Renal pelvis (tissue), 4 donors: ENCODE results near the gene MGLL. TPM values are rescaled to one million over a fixed set of nuclear protein-coding genes. Genes with fewer than 3 reads are reported as not detected.

ENCODE experiments used
- DNase-seq: peaks from one replicate; pipeline ENCODE4 v3.0.0-alpha.2; 2013
- polyA plus RNA-seq, 3 donors: library from polyadenylated mRNA; unstranded; fragments of 120-200 nt; gene quantifications; one replicate each; pipeline ENCODE4 v1.2.1, GENCODE V29; 2013; ENCODE audit not compliant: insufficient read length in 3 of 3

The MGLL gene
- polyA plus RNA-seq, 3 donors = 23.7 to 29.9 (median 25.2) TPM

DNA sequence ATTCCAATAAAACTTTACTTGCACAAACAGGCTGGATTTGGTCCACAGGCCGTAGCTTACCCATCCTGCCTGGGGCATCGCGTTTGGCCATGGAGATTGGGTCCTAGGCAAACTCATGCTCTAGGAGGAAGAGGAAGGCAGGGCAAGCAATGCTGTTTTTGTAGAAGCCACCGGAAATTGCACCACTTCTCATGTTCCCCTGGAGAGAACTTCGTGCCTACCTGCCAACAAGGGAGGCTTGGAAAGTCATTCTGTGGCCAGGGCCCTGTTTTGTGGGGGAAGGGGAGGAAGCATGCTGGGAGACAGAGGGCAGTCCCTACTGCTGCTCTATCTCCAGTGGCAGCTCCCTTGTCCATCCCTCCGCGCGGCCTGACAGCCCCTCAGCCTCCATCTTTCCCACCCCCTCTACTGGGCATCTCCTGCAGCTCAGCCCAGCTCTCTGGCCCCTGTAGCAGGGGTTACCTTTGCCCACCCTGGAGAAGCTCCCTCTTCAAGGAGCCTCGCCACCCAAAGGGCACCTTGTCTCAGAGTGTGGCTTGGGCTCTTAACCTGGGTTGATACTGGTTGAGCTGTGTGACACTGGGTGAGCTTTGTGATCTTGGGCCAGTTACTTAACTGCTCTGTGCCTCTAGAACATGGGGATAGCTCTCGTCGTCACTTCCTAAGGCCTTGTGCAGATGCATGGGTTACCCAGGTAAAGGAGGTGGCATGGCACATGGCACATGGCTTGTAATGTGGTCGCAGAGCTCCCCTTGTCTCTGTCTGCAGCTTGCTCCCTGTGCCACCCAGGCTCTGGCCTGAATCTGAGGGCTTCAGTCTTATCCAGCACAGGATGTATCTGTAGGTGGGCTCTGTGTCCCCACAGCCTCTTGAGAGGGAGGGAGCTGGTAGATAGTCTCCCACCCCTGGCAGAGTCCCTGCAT lies 143.4 kb downstream of the MGLL start:
- no peak for DNase-seq

GRCh38 chr3:127678315-127678599 lies 144.1 kb downstream of the MGLL start:
- no peak for DNase-seq

DNA sequence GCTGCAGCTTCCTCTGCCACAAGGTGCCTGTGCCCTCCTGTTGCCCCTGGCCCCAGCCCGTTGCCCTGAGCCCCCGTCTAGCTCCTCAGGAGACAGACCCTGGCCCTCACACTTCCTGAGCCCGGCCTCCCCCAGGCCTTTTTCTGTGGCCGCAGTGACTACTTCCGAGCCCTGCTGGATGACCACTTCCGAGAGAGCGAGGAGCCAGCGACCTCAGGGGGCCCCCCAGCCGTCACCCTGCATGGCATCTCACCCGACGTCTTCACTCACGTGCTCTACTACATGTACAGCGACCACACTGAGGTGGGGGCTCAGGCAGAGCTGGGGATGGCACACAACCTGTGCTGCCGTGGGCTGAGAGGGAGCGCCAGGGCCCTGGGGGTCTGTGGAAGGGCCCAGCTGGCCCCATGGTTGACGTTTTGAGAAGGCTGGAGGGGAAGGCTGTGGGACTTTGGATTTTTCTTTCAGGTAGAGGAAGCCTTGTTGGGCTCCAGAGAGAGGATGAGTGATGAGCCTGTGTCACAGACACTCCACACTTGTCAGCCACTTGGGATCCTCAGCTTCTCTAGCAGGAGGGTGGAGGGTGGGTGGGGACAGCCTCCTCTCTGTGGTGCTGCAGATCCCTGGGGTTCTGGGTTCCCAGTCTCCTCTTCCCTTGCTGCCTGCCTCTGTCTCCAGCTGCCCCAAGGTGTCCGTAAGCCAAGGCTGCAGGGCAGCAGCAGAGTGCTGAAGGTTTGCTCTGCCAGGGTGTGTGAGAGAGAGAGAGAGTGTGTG lies 144.6 kb downstream of the MGLL start:
- DNase-seq = no peak

DNA sequence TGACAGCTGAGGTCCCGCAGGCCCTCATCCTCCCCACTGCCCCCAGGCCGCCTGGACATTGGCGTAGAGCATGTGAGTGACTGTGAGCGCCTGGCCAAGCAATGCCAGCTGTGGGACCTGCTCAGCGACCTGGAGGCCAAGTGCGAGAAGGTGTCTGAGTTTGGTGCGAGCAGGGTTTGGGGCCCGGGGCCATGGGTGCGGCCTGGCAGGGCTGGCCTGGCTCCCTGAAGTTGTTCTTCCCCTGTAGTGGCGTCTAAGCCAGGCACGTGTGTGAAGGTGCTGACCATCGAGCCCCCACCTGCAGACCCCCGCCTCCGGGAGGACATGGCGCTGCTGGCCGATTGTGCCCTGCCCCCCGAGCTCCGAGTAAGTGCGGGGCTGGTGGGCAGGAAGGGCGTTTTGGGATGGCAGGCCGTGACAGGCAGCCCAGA lies 145.4 kb downstream of the MGLL start:
- DNase-seq = no peak

DNA sequence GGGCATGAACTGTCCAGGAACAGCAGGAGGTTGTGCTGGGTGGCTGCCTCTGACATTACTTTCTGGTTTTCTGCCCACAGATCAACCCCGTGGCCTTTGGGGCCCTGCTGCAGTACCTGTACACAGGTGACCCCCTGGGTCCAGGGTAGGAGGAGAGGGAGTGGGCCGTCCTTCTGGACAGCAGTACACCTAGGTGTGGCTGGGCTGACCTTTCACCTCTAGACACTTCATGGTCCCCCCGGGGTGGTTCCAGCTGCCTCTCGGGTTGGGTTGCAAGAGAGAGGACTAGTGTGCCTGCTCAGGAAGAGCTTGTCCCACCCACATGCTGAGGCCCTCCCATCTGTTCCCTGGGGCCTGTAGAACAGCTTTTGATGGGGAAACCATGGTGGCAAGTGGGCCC lies 145.9 kb downstream of the MGLL start:
- no peak for DNase-seq

DNA sequence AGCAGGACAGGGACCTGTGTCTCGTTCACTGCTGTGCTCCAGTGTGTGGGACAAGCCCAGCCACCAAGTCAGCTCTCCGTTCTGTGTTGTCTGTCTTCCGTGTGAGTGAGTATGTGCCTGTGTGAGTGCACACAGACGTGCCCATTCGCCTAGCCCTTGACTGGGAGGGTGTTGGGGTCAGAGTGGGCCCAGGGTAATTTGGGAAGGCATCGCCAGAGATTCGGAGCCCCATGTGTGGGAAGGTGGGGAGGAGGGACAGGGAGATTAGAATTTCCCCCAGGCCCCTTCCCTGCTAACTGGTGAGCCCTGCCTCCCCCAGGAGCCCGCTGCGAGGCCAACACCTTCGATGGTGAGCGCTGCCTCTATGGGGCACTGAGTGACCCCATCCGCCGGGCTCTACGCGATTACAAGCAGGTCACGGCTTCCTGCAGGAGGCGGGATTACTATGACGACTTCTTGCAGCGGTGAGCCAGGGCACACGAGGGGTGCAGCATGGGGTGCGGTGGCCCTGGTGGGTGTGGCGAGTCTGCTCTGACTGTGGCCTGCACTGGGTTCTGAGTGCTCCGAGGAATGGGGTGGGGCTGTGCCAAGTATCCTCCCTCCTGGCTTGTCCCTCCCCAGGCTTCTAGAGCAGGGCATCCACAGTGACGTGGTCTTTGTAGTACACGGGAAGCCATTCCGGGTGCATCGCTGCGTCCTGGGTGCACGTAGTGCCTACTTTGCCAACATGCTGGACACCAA lies 146.5 kb downstream of the MGLL start:
- DNase-seq = no peak

DNA sequence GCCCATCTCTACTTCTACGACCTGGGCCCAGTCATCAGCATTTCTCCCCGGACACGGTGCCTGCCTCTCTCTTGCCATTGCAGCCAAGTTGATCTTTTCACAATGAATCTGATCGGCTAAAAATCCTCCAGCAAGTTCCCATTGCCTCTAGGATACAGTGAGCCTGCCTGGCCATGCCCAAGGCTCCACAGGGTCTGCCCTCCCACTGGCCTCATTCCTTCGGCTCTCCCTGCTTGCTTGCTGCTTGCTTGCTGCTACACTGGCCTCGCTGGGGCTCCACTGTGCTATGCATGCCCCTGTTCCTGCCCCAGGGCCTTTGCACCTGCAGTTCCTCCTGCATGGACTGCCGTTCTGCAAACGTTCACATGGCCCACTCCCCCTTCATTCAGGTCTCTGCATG lies 147.5 kb downstream of the MGLL start:
- no peak for DNase-seq

DNA sequence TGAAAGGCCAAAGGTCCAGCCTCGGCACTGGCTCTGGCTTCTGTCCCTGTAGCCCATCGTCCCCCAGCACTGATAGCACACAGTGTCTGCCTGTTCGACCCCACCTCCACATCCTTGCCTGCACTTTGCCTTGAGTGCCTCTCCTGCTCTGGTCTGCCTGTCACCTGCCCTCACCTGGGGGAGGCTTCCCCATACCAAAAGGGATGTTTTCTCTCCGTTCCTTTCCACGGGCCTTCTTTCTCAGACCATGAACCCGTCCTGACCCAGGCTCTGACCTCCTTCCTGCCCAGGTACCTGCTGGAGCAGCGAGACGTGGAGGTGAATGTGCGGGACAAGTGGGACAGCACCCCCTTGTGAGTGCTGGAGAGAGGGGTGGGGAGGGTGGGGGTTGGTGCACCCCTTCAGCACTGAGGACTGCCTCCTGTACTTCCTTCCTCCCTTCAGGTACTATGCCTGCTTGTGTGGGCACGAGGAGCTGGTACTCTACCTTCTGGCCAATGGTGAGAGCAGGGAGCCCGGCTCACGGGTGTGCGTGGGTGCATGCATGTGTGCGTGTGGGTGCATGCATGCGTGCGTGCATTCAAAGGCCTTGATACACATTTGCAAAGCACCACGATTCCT lies 148.1 kb downstream of the MGLL start:
- no peak for DNase-seq

DNA sequence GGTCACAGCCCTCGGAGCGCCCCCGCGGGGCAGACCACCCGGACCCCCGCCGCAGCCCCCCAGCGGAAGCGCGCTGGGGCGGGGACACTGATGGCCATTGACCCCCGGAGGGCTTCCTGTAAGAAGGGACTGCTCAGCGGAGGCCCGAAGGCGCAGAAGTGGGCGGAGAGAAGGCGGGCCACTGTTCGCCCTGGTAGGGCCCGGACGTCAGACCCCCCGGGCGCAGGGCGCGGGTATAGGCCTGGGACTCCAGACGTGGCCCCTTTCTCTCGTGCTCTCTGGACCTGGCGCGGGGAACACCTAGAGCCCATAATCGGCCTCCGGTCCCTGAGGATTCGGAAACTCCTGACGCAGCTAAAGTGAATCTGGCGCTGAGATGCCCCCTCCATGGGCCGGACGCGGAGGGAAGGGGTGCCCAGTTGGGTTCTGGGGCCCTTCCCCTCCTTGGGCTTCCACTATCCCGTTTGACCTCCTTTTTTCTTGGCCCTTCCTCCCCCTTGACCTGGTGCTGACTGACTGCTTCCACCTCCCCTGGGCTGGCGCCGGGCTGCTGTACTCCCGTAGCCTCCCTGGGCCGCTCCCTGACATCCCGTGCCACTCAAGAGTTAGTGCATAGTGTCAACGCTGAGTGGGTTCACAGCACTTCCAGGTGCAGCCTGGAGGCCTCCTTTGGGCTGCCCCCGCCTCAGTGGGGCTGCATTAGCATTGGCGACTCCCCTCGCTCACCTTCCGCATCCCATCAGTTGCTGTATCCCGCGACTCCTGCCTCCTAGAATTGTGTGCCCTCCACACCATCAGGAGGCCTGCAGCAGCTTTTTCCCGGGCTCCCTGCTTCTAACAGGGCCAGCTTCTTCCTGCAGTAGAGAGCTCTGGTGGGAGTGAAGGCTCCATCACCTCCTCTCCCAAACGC lies 148.9 kb downstream of the MGLL start:
- DNase-seq = no peak

DNA sequence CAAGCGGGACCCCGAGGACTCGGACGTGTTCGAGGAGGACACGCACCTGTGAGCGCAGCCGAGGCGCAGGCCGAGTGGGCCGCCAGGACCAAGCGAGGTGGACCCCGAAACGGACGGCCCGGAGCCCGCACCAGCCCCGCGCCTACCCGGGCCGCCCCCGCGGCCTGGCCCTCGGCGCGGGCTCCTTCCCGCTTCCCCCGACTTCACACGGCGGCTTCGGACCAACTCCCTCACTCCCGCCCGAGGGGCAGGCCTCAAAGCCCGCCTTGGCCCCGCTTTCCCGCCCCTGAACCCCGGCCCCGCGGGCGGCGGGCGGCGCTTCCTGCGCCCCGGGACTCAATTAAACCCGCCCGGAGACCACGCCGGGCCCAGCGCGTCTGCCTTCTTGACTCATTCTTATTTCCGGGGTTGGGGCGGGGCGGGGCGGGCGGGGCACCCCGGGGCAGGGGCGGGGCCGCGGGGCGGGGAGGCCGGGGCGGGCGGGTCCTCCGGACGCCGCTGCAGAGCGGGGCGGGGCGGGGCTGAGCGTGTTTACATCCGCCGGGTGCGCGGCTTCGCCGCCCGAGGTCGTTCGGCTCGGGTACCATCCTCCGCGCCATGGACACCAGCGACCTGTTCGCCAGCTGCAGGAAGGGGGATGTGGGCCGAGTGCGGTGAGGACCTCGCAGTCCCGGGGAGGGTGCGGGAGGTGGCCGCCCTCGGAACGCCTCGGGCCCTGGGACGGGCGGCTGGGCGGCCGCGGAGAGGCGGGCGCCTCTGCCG lies 149.7 kb downstream of the MGLL start, which contains the start of gene ABTB1:
Gene ABTB1 (plus strand): TSS at position 524 of the 762 bp plus-strand sequence. CDS start 74 bp downstream, at position 598.
- peak; percentile 75 for DNase-seq

DNA sequence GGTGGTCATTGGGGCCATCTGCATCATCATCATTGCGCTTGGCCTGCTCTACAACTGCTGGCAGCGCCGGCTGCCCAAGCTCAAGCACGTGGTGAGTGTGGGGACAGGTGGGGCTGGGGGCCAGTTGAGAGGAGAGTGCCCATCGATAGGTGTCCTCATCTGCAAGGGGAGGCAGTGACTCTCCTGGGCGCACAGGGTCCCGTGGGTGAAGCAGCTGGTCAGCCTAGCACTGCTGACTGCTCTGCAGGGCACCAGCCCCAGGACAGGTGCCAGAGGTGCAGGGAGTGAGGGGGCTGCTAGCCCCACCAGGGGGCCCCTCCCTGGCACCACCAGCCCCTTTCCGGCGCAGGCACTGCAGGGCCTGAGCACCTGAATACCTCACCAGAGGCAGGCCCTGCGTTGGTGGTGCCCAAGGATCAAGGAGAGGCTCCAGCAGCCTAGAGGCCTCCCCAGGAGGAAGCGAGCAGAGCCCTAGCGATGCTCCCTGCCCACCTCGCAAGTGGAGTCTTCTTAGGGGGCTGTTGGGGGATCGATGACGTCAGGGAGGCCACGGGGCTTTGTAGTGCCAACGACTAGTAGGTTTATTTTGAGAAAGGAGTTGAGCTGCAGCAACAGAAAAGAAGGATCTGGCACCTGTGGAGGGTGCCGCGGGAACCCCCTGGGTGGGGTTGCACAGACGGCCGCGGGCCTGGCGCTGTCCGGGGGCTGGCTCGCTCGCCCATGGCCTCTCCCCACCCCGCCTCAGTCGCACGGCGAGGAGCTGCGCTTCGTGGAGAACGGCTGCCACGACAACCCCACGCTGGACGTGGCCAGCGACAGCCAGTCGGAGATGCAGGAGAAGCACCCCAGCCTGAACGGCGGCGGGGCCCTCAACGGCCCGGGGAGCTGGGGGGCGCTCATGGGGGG lies 150.5 kb downstream of the MGLL start:
- no peak for DNase-seq

DNA sequence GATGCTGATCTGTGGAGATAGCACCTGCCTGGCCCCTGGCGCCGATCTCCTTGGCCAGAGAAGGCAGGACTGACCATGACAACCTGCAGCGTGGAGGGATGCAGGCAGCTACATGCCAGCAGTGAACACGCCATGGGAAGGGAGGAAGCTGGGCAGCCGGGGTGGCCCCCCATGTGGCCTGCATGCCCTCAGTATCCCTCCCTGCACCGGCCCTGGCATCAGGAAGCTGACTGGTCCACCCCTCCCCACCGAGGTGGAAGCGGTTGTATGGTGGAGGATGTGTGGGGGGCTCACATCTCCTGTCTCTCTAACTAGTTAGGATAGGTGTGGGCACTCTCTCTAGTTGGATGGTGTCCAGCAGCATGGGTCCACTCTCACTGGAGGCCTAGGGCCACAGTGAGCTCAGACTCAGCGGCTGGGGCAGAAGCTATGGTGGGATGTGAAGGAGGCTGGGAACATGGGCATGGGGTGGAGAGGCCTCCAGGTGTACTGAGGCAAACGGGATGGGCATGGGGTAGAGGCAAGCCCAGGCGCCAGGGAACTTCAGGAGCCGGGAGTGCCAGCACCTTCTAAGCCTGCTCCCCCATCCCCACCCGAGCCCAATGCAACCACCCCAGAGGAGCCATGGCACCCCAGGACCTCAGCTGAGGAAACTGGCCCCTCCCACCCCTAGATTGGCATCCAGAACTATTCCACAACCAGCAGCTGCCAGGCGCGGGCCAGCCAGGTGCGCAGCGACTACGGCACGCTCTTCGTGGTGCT lies 151.4 kb downstream of the MGLL start:
- no peak for DNase-seq

DNA sequence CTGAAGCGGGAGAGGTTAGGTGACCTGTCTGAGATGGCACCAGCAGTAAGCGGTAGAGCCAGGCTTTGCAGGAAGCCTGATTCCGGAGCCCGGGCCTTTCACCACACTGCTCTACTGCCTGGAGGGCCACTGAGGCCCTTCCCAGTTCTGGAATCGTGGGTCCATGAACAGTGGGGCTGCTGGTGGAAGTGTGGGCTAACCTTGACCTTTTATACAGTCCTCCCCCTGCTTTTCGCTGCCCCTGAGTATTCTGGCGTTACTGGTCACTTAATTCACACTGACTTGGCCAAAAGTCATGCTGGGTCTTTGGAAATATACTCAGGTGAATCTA lies 152.1 kb downstream of the MGLL start:
- no peak for DNase-seq

- DNase-seq = no peak
Measured at GRCh38 chr3:127669541-127670228, 152.6 kb downstream of the MGLL start.

DNA sequence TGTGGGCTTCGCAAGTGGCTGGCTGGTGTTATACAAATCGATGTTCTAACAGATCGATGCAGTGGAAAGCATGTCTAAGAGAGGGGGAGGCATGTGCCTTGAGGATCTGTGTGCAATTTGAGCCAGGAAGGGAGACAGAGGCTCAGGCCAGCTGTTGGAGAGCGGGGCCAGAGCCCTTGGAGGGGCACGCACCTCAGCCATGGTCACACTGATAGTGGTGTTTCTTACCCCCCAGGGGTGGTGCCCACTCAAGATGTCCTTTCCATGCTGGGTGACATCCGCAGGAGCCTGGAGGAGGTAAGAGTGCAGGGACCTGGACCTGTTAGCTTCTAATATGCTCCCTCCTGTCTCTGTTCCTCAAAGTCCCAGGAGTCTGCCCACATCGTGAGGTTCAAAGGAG lies 153.4 kb downstream of the MGLL start:
- DNase-seq = no peak

DNA sequence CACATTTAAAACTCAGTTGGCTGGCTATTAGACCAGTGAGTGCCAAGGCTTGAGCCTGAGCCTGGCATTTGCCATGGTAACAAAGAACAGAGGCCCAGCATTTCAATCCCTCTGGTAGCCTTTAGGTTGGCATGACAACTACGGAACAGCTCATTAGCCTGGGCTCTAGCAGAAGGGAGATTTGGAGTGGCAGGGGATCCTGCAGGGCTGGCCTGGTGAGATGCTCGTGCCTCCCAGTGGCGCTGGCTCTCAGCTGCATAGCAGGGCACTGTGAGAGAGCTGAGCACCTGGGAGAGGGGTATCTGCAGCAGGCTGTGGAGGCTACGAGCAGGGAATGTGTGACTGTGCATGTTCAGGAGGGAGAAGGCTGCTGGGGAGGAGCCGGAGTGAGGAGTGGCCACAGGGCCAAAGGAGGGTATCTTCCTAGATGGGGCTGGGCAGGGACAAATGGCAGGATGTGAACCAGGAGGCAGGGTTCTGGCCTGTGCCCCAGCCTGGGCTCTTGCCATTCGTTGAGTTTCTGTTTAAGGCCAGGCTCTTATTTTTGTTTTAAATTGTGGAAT lies 155.1 kb downstream of the MGLL start:
- no peak for DNase-seq

DNA sequence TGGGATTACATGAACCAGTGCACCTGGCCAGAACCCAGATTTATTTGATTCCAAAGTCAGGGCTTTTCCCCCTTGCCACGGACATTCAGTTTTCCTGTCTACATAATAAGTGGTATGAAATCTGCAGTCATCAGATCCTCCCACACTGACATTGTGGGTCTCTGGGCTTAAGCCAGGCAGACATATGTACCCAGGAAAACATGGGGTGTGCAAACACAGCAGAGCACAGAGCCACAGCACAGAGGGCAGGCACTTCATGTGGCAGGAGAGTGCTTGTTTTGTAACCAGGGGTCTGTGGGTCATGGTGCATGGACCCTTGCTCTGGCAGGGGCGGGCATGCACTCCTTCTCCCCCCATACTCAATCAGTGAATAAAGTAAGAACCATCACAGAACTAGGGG lies 155.6 kb downstream of the MGLL start:
- no peak for DNase-seq
